ENCODE results near the gene PITPNC1. TPM values are rescaled to one million over a fixed set of nuclear protein-coding genes. Genes with fewer than 3 reads are reported as not detected.
"Not testable (repeated sequence)": the region's sequence is repeated elsewhere in the genome, so short reads cannot be mapped to it uniquely, and the experiment has no call there.

The PITPNC1 gene
- total RNA-seq, result 32.1 TPM

DNA sequence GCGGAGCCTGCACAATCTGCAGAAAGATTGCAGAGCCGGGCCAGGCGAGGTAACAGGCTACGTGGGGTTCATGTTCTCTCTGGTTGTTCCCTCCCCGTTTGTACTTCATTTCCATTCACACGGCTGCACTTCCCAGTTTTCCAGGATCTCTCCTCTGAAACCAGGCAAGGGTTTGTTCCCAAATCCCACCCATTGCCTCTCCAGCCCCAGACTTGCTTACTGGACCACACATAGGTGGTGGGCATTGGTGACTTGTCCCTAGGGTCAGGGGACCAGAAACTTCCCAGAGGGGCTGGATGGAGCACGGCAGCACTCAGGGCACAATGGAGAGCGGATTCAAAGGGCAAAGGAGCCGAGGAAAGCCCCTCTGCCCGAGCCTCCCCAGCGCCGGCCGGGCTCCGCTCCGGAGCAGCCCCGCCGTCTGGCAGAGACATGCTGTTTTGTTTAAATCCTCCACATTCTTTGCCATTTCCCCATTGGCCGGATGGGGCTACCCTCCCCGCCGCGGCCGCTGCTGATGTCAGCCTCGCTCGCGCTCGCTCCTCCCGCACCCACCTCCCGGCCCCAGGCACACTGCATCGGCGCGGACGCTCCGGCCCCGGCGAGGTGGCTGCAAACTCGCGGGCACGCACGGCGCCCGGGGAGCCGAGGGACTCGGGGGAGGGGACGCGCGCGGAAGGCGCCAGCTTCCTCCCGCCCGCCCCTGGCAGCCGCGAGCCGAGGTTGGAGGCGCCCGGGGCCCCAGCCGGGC, at the start of gene PITPNC1:
Gene PITPNC1 (plus strand): TSS at position 545 of the 751 bp plus-strand sequence.
- DNase-seq (ENCODE audit: low spot score), result peak; percentile 88

DNA sequence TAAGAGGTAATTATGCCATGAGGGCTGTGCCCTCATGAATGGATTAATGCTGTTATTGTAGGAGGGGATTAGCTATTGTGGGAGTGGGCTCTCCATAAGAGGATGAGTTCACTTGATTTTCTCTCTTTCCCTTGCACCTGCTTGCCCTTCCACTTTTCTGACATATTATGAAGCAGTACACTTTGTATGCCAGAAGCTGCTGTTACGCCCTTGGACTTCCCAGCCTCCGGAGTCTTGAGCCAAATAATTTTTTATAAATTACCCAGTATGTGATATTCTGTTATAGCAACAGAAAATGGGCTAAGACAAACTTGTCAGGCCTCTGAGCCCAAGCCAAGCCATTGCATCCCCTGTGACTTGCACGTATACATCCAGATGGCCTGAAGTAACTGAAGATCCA, 49.1 kb upstream of the PITPNC1 start:
- DNase-seq (ENCODE audit: low spot score), result no peak

DNA sequence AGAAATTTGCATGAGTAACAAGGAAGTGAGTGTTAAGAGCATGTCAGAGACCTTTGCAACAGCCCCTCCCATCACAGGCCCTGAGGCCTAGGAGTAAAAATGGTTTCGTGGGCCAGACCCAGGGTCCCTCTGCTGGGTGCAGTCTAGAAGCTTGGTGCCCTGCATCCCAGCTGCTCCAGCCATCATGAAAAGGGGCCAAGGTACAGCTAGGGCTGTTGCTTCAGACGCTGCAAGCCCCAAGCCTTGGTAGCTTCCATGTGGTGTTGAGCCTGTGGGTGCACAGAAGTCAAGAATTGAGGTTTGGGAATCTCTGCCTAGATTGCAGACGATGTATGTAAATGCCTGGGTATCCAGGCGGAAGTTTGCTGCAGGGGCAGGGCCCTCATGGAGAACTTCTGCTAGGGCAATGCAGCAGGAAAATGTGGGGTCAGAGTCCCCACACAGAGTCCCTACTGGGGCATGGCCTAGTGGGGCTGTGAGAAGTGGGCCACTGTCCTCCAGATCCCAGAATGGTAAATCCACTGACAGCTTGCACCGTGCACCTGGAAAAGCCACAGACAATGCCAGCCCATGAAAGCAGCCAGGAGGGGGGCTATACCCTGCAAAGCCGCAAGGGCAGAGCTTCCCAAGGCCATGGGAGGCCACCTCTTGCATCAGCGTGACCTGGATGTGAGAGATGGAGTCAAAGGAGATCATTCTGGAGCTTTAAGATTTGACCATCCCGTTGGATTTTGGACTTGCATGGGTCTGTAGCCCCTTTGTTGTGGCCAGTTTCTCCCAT, 45.5 kb upstream of the PITPNC1 start:
- not testable (repeated sequence) for DNase-seq (ENCODE audit: low spot score)

- not testable (repeated sequence) for DNase-seq (ENCODE audit: low spot score)
These were observed 44.9 kb upstream of the PITPNC1 start for GRCh38 chr17:67332162-67332508.

GRCh38 chr17:67335245-67335835, 41.7 kb upstream of the PITPNC1 start:
- no peak for DNase-seq (ENCODE audit: low spot score)

GRCh38 chr17:67336859-67337258, 40.2 kb upstream of the PITPNC1 start:
- no peak for DNase-seq (ENCODE audit: low spot score)

GRCh38 chr17:67338353-67338752, 38.7 kb upstream of the PITPNC1 start:
- DNase-seq (ENCODE audit: low spot score), result not testable (repeated sequence)

DNA sequence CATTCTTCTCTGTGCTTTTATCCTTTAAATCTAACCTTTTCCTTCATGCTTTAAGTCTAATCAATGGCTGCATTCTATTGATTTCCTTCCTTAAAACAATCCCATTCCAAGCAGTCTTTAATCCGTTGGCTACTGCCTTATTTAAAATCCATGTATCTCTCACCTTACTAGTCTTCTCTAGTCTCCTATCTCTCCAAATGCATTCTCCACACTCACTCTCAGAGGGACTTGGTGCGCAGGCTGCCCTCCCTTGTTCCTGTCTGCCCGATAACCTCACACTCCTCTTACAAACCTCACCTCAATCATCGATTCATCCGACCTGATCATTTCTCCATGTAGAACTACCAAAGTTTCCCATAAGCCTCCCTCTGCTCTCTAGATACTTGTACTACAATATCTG, 33.8 kb upstream of the PITPNC1 start:
- DNase-seq (ENCODE audit: low spot score), result no peak

GRCh38 chr17:67347826-67348225, 29.3 kb upstream of the PITPNC1 start:
- no peak for DNase-seq (ENCODE audit: low spot score)

- no peak for DNase-seq (ENCODE audit: low spot score)
These were observed 27.7 kb upstream of the PITPNC1 start for GRCh38 chr17:67349420-67349819.

GRCh38 chr17:67353161-67353560, 23.9 kb upstream of the PITPNC1 start:
- no peak for DNase-seq (ENCODE audit: low spot score)

GRCh38 chr17:67353929-67354574, 23.0 kb upstream of the PITPNC1 start:
- DNase-seq (ENCODE audit: low spot score), result no peak

- no peak for DNase-seq (ENCODE audit: low spot score)
These were observed 18.5 kb upstream of the PITPNC1 start for GRCh38 chr17:67358612-67359011.

GRCh38 chr17:67359960-67360791, 16.9 kb upstream of the PITPNC1 start:
- no peak for DNase-seq (ENCODE audit: low spot score)

DNA sequence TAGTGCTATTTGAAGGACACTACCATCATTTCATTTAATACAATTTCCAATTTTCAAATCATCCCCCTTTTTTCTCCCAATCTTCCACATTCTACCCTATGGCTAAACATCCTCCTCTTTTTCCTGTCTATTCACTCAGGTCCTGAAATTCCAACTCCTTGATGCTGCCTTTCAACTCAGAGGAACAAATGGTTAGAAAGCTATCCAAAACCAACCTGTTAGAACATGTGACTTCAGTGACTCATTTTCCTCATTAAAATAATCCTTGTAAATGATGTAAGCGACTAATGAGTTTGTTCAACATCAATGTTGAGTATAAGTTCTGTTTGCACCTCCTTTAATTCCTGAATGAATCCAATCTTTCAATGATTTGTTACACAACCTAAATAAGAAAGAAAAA, 16.2 kb upstream of the PITPNC1 start:
- DNase-seq (ENCODE audit: low spot score), result no peak

- no peak for DNase-seq (ENCODE audit: low spot score)
These were observed 14.9 kb upstream of the PITPNC1 start for GRCh38 chr17:67362173-67362572.

GRCh38 chr17:67364847-67365737, 12.0 kb upstream of the PITPNC1 start:
- no peak for DNase-seq (ENCODE audit: low spot score)

DNA sequence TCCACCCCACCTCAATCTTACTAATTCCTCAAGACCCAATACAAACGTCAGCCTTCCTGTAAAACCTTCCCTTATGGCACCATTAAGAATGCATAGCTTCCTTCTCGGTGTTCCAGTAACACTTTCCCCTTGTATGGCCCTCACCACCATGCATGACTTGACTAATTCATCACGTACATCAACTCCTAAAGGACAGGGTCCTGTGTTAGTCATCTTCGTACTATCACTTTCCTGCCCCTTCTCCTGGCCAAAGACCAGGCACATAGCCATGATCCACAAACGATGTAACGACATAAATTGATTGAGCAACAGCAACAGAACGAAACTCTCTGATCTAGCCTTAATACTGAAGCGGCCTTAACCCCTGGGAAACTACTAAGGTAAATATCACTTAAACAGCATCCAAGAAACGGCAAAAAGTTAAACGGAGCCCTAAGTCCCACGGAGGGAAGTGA, 11.3 kb upstream of the PITPNC1 start:
- DNase-seq (ENCODE audit: low spot score), result no peak

DNA sequence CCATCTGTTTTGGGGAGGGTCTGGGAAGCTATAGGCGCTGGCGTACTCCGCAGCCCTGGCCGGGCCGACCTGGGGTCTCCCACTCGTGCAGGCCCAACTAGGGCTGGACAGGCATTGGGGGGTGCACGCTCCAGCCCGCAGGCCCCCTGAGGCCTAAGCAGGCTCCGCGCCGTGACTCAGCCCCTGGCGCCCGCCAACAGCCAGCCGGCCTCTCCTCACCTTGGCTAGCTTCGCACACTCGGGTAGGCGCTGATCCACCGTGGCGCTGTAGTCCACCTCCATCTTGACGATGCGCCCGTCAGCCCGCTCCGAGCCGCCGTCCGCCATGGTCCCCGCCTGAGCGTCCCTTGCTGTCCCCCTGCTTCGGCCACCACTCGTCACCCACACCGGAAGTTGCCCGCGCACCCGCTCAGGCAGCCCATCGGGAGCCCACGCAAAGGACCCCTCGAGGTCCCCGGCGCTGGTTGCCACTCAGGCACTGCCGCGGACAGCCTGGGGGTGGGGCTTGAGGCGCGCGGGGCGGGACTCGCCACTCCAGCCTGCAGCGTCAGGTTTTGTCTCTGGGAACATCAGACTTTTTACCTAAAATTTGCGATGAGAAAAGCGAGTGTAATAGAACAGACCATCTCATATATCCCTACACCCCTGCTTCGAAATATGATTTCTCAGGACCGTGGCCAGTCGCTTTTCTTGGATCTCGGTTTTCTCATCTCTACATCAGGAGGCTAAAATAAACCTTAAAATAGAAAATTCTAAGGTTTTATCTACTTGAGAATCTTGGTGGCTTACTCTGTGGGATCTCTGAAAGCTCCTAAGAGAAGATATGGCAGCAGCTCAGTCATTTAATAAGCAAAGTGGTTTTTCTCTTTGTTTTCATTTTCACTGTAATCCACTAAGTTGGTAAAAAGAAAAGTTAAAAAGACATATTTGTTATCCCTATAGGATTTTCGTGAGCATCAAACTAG, 10.6 kb upstream of the PITPNC1 start, which contains the start of gene PSMD12:
Gene PSMD12 (minus strand): TSS at position 385 of the 965 bp plus-strand sequence. CDS start 58 bp downstream, at position 327.
- DNase-seq (ENCODE audit: low spot score), result peak; percentile 95

Measured in ureter (tissue), 1 donor.